Left kidney (tissue), 8 donors: ENCODE results near the gene ALCAM. TPM values are rescaled to one million over a fixed set of nuclear protein-coding genes. Genes with fewer than 3 reads are reported as not detected.

Experiments used
- DNase-seq: peaks from one replicate; pipeline ENCODE4 v3.0.0-alpha.2; 2013
- long read RNA-seq, 8 donors: transcript quantifications; one replicate each; lab custom pipeline, GENCODE V29; 2026
- polyA plus RNA-seq: library from polyadenylated mRNA; unstranded; fragments of 120-200 nt; gene quantifications from one replicate; pipeline ENCODE4 v1.2.1, GENCODE V29; 2013; ENCODE audit not compliant: insufficient read length

The ALCAM gene
- 128 TPM for polyA plus RNA-seq
- long read RNA-seq, donor 1, full-length matches to known transcripts, result 17 of 22 reads
- long read RNA-seq, donor 1, partial matches to known transcripts, result 5 of 22 reads
- long read RNA-seq, donor 1, other reads (novel, unspliced or antisense), result 0 of 22 reads
- long read RNA-seq, donor 2, full-length matches to known transcripts, result 12 of 20 reads
- long read RNA-seq, donor 2, partial matches to known transcripts, result 8 of 20 reads
- long read RNA-seq, donor 2, other reads (novel, unspliced or antisense), result 0 of 20 reads
- long read RNA-seq, donor 3, full-length matches to known transcripts, result 6 of 6 reads
- long read RNA-seq, donor 3, partial matches to known transcripts, result 0 of 6 reads
- long read RNA-seq, donor 3, other reads (novel, unspliced or antisense), result 0 of 6 reads
- long read RNA-seq, donor 4, partial matches to known transcripts, result 0 of 2 reads
- long read RNA-seq, donor 4, other reads (novel, unspliced or antisense), result 0 of 2 reads
- long read RNA-seq, donor 5, full-length matches to known transcripts, result 13 of 13 reads
- long read RNA-seq, donor 5, partial matches to known transcripts, result 0 of 13 reads
- long read RNA-seq, donor 5, other reads (novel, unspliced or antisense), result 0 of 13 reads
- long read RNA-seq, donor 6, full-length matches to known transcripts, result 18 of 23 reads
- long read RNA-seq, donor 6, partial matches to known transcripts, result 5 of 23 reads
- long read RNA-seq, donor 6, other reads (novel, unspliced or antisense), result 0 of 23 reads
- long read RNA-seq, donor 7, full-length matches to known transcripts, result 18 of 24 reads
- long read RNA-seq, donor 7, partial matches to known transcripts, result 6 of 24 reads
- long read RNA-seq, donor 7, other reads (novel, unspliced or antisense), result 0 of 24 reads
- long read RNA-seq, donor 8, full-length matches to known transcripts, result 3 of 3 reads
- long read RNA-seq, donor 8, partial matches to known transcripts, result 0 of 3 reads
- long read RNA-seq, donor 8, other reads (novel, unspliced or antisense), result 0 of 3 reads

- peak; percentile 94 for DNase-seq
Measured at GRCh38 chr3:105366326-105367062, at the start of gene ALCAM. Gene ALCAM, plus strand, starts transcription at chr3:105366909.

GRCh38 chr3:105317841-105318240 is 48.9 kb upstream of the ALCAM start:
- DNase-seq, result no peak

GRCh38 chr3:105322570-105323273 is 44.0 kb upstream of the ALCAM start:
- no peak for DNase-seq

- DNase-seq, result no peak
Measured at GRCh38 chr3:105323274-105323599, 43.5 kb upstream of the ALCAM start.

GRCh38 chr3:105324951-105325350 is 41.8 kb upstream of the ALCAM start:
- DNase-seq, result no peak

- no peak for DNase-seq
Measured at GRCh38 chr3:105327662-105328337, 38.9 kb upstream of the ALCAM start.

GRCh38 chr3:105328338-105328730 is 38.4 kb upstream of the ALCAM start:
- DNase-seq, result no peak

GRCh38 chr3:105332961-105333360 is 33.7 kb upstream of the ALCAM start:
- DNase-seq, result no peak

GRCh38 chr3:105334138-105334882 is 32.4 kb upstream of the ALCAM start:
- DNase-seq, result no peak

GRCh38 chr3:105339946-105340345 is 26.8 kb upstream of the ALCAM start:
- no peak for DNase-seq

- no peak for DNase-seq
Measured at GRCh38 chr3:105343991-105344390, 22.7 kb upstream of the ALCAM start.

- DNase-seq, result no peak
Measured at GRCh38 chr3:105345156-105345555, 21.6 kb upstream of the ALCAM start.

GRCh38 chr3:105347625-105348302 is 18.9 kb upstream of the ALCAM start:
- DNase-seq, result no peak

- DNase-seq, result no peak
Measured at GRCh38 chr3:105348307-105348706, 18.4 kb upstream of the ALCAM start.

GRCh38 chr3:105349684-105350387 is 16.9 kb upstream of the ALCAM start:
- DNase-seq, result no peak

GRCh38 chr3:105351821-105352220 is 14.9 kb upstream of the ALCAM start:
- no peak for DNase-seq

GRCh38 chr3:105352976-105353375 is 13.7 kb upstream of the ALCAM start:
- no peak for DNase-seq

- no peak for DNase-seq
Measured at GRCh38 chr3:105353485-105354161, 13.1 kb upstream of the ALCAM start.
